G401 (cell line): ENCODE data around the gene ATG9B. TPM values are rescaled to one million over a fixed set of nuclear protein-coding genes. Genes with fewer than 3 reads are reported as not detected.

Experiments
- DNase-seq: peaks from one replicate; pipeline ENCODE4 v3.0.0-alpha.2; 2015; ENCODE audit warnings: low spot score
- in situ Hi-C: cut with HindIII; loops from 2 replicates; pipeline ENCODE4 v1.10.0; 2016; ENCODE audit warnings: low sequenced_read_pairs, mixed read lengths
- total RNA-seq: library from RNA; depleted of rRNA; stranded (reverse); fragments of >200 nt; shearing (Covaris generic); gene quantifications from 2 replicates; pipeline ENCODE4 v1.2.3, GENCODE V29; 2014

The ATG9B gene
- total RNA-seq, 1 experiment from 2014 or later = 0.34 TPM

GRCh38 chr7:150992051-150992640 is 32.1 kb downstream of the ATG9B start:
- in situ Hi-C loops = no loop called here

DNA sequence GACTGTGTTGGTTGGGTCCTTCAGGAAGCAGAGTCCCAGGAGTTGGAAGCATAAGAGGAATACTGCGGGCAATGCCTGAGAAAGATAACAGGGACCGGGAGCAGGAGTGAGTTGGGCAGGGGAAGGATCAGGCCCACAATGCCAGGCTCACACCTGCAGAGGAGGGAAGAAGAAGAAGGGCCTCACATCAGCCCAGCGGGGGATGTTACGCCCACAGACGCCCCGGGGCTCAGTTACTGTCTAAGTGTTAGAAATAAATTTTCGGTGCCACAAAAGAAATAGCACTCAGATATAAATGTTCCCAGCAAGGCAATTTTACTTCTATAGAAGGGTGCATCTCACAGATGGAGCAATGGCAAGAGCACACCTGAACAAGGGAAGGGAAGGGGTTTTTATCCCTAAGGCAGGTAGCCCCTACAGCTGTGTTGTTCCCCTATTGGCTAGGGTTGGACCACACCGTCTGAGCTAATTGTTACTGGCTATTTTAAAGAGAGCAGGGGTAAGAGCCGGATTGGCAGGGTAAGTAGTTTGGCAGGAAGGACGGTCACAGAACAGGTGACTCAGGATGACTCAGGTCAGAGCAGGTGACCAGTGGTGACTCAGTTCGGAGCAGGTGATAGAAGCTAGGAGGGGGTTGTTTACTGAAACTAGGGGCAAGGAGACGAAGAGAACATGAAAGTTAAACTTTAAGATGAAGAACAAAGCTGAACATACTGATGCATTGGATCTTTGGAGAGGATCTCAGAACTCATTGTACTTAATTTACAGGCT is 33.7 kb downstream of the ATG9B start, which contains the start of gene NOS3:
NOS3 (plus strand) TSS at position 602 of the 771 bp plus-strand sequence. CDS start 2,787 bp downstream, outside the sequence.
- DNase-seq = no peak
- in situ Hi-C loops = no loop called here

More at GRCh38 chr7:150992051-150992640, 32.1 kb downstream of the ATG9B start:
- no peak for DNase-seq

DNA sequence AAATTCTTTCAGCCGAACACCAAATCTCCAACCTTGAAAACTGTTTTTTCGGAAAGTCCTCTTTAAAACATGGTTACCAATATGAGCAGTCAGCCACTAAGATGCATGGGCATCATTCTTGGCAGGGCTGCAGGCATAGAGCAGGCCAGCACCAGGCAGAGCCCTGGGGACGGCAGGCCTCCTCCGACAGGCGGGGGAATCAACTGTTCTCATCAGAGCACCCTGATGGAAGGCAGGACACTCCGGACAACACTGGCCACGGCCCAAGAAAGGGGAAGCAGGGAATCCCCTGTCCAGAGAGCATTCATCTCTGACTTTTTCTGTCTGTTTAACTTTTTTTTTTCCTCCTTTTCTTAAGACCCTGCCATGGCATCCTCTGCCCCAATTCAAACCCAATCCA is 34.8 kb downstream of the ATG9B start:
- in situ Hi-C loops = no loop called here
- no peak for DNase-seq

GRCh38 chr7:150988230-150989226 is 35.8 kb downstream of the ATG9B start:
- in situ Hi-C loops = no loop called here
- DNase-seq = peak; percentile 85

- in situ Hi-C loops = no loop called here
- DNase-seq = no peak
These were observed 37.7 kb downstream of the ATG9B start for GRCh38 chr7:150986556-150986955.

GRCh38 chr7:150986099-150986512 is 38.2 kb downstream of the ATG9B start:
- DNase-seq = peak; percentile 92

GRCh38 chr7:150983893-150984368 is 40.4 kb downstream of the ATG9B start:
- in situ Hi-C loops = no loop called here
- peak; percentile 16 for DNase-seq

More at GRCh38 chr7:150986099-150986512, 38.2 kb downstream of the ATG9B start:
- in situ Hi-C loops = no loop called here

- in situ Hi-C loops = no loop called here
- peak; percentile 33 for DNase-seq
These were observed 41.9 kb downstream of the ATG9B start for GRCh38 chr7:150982351-150982750.

DNA sequence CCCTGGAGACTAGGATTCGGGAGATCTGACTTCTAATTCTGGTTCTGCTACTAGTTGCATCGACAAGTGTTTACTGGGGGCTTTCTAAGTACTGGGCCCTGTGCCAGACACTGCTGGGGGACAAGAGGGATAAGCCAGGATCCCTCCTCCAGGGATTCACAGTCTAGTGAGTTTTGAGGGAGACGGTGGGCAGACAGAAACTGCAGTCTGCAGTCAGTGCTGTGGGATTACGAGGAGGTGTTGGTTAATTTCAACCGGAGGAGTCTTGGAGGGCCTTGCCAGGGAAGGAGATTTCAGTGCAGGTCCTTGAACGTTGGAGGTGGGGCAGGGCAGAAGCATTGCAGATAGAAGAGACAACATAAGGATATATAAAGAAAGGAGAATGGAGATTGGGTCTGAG is 42.6 kb downstream of the ATG9B start:
- no peak for DNase-seq
- in situ Hi-C loops = no loop called here

GRCh38 chr7:150980663-150981062 is 43.6 kb downstream of the ATG9B start:
- in situ Hi-C loops = no loop called here
- DNase-seq = no peak

- in situ Hi-C loops = no loop called here
These were observed 44.4 kb downstream of the ATG9B start for GRCh38 chr7:150979713-150980390.

GRCh38 chr7:150978126-150978789 is 46.0 kb downstream of the ATG9B start, which contains the start of gene KCNH2:
Gene KCNH2, minus strand, starts transcription at chr7:150978321. Its CDS starts 408 bp downstream, at chr7:150977913.
- in situ Hi-C loops = no loop called here
- DNase-seq = peak; percentile 83

More at GRCh38 chr7:150979713-150980390, 44.4 kb downstream of the ATG9B start:
- DNase-seq = no peak

DNA sequence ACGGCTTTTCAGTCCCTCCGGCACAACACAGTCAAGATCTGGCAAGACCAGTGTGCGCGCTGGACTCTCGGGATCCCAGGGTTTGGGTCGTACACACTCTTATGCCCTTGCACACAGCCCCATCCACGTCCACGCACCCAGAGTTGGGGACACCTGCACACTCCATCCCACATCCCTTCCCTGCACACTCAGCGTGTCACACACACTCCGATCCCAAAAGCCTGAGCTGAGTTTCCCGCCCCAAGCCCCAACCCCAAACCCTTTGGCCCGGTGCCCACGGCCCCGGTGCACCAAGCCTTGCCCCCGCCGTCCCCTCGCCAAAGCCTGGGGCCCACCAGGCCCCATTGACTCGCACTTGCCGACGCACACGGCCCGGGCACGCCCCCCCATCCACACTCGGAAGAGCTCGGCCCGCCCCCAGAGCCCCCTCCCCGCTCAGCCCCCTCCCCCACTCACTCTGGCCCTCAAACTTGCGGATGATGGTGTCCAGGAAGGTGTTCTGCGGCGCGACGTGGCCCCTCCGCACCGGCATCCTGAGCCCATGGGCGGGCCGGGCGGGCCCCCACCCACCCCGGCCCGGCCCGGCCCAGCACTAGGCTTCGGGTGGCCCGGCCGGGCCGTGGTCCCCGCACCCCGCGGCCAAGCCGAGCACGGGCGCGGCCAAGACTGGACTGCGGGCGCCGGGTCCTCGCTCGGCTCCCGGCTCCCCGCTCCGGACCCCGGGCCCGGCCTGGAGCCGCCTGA is 46.7 kb downstream of the ATG9B start:
- no peak for DNase-seq
- in situ Hi-C loops = no loop called here

DNA sequence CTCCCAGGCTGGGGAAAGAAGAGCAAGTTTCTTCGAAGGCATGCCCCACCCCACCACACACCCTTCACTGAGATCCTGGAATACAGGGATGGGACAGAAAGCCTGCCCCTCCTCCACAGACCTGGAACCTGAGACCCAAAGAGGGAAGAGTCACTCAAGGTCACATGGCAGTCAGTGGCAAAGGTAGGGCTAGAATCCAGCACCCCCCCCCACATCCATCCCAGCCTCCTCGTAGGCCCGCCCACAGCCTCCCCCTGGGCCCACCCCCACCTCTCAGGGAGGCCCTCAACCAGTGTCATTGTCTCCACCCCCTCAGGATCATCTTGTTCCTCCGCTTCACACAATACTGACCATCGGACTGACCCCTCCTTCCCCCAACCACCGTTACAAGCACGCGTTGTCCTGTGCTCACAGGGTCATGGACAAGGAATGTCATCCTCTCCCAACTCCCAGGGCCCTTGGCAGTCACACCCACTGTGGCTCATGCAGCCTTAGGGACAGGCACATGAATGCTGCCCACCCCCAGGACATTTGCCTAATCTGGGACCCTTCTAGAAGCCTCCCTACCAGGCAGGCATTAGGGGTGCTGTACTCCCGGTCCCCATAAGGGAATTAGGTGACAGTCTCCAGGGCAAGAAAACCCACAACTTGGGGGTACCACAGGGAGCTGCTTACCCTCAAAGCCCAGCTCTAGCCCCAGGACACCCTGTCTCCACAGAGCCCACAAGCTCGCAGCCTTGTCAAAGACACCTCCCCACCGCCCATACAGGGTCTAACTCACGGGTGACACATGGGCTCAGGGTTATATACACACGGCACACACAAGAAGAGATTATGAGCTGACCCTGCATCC is 47.5 kb downstream of the ATG9B start:
- DNase-seq = no peak
- in situ Hi-C loops = no loop called here

DNA sequence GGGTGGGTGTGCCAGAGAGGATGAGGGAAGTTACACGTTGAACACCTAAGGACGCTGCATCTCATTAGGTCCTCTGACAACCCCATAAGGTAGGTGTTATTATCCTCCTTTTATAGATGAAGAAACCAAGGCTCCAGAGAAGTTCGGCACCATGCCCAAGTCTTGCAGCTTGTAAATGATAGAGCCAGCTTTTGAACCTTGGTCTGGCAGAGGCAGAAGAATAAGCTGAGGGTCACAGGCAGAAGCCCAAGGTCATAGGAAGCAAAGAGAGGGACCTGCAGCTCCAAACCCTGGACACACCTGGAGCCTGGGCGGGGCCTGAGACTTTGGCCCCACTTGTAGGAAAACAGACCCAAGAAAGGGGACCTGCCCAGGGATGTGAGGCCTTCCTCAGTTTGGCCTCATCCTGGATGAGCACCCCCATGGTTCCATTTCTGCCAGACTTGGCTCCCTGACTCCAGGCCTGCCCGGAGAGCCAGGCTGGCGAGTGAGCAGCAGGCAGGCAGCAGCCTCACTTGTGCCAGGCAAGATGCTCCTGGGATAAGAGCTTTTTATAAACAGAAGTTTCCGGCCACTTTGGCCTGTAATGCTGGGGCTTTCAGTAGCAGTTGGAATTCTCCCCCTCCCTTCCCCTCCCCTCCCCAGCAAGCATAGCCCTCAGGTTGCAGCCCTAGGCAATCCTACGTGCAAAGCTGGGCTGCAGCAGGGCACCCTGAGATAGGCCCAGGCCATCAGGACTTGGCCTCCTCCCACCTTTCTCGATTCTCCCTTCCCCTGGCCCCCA is 48.6 kb downstream of the ATG9B start:
- DNase-seq = peak; percentile 70
- in situ Hi-C loops = no loop called here
